ENCODE results near the gene CTSA. TPM values are rescaled to one million over a fixed set of nuclear protein-coding genes. Genes with fewer than 3 reads are reported as not detected.
"Not testable (repeated sequence)": the region's sequence is repeated elsewhere in the genome, so short reads cannot be mapped to it uniquely, and the experiment has no call there.

CTSA gene
- total RNA-seq, 1 donor from 2014 or later: 69.0 TPM

GRCh38 chr20:45931680-45932079 is 40.5 kb downstream of the CTSA start:
- peaks cover 26% of the 10 kb centered on the region for H3K79me2 ChIP-seq (ENCODE audit: insufficient read depth, low read length)
- not testable (repeated sequence) for H3K27me3 ChIP-seq (ENCODE audit: insufficient read depth, low read length); H3K27me3 Mint-ChIP-seq (ENCODE audit: low read depth, unreplicated experiment); H3K27ac Mint-ChIP-seq (ENCODE audit: unreplicated experiment); H3K4me3 Mint-ChIP-seq (ENCODE audit: unreplicated experiment); H3K36me3 Mint-ChIP-seq (ENCODE audit: low read depth, unreplicated experiment); H3K4me2 ChIP-seq (ENCODE audit: low read length); H3K9me3 Mint-ChIP-seq (ENCODE audit: unreplicated experiment); FAIRE-seq; DNase-seq (ENCODE audit: low read depth); H2AFZ ChIP-seq (ENCODE audit: low read depth, low read length); H3K9me3 ChIP-seq (ENCODE audit: insufficient read depth, low read depth, low read length); H3K9ac ChIP-seq (ENCODE audit: low read length); H3K4me3 ChIP-seq (ENCODE audit: insufficient read depth, low read depth, low read length); H3K36me3 ChIP-seq (ENCODE audit: insufficient read depth, low read length); H3K4me1 Mint-ChIP-seq (ENCODE audit: low read depth, unreplicated experiment); H3K27ac ChIP-seq (ENCODE audit: low read depth, low read length)
- H3K4me1 ChIP-seq (ENCODE audit: insufficient read depth, low read length): peaks cover 13% of the 10 kb centered on the region
- H4K20me1 ChIP-seq (ENCODE audit: insufficient read depth, low read length): peaks cover 25% of the 10 kb centered on the region

DNA sequence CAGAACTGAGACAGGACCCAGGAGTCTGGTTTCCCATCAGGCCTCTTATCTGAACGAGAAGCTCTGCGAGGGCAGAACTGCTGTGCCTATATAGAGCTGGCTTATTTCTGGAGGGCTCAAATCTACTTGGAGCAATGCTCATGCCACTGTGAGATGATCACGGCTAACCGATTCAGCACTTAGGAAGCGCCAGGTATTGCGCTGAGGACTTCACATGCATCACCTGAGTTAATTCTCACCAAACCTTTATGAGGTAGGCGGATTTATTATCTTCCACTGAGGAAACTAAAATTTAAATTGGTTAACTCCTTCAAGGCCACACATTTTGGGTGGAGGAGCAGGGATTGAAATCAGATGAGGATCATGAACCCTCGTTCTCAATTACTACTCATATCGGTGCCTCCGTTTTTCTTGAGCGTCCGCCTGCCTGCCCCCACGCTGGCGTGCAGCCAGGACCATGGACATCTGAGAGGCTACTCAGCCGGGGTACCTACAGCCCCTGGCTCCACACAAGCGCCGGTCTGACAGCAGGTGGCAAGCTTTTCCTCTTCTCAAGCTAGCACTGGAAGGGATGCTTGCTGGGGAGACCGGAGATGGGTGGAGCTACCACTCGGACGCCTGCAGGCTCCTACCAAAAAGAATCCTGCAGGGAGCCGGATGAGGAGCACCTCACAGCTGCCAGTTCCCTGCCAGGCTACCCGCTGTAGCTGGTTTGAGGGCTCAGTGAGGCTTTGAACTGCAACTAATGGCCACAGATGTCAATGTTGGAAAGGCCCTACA is 42.3 kb downstream of the CTSA start:
- Mint-ChIP-seq H3K4me3 (ENCODE audit: unreplicated experiment) (peak overlapping the region; percentile 95), H3K9me3 (ENCODE audit: unreplicated experiment) (no peaks in the 10 kb centered on the region), H3K36me3 (ENCODE audit: low read depth, unreplicated experiment) (peaks cover 6% of the 10 kb centered on the region), H3K27ac (ENCODE audit: unreplicated experiment) (peak overlapping the region; percentile 94), H3K4me1 (ENCODE audit: low read depth, unreplicated experiment) (peaks cover 2% of the 10 kb centered on the region), H3K27me3 (ENCODE audit: low read depth, unreplicated experiment) (no peaks in the 10 kb centered on the region)
- Histone ChIP-seq H3K4me3 (ENCODE audit: insufficient read depth, low read depth, low read length) (peak overlapping the region; percentile 75), H3K27me3 (ENCODE audit: insufficient read depth, low read length) (no peaks in the 10 kb centered on the region), H2AFZ (ENCODE audit: low read depth, low read length) (no peak overlapping the region), H3K27ac (ENCODE audit: low read depth, low read length) (peak overlapping the region; percentile 100), H3K36me3 (ENCODE audit: insufficient read depth, low read length) (peaks cover 9% of the 10 kb centered on the region), H3K4me2 (ENCODE audit: low read length) (peak overlapping the region; percentile 94), H3K4me1 (ENCODE audit: insufficient read depth, low read length) (peaks cover 14% of the 10 kb centered on the region), H3K9me3 (ENCODE audit: insufficient read depth, low read depth, low read length) (no peaks in the 10 kb centered on the region), H4K20me1 (ENCODE audit: insufficient read depth, low read length) (peaks cover 42% of the 10 kb centered on the region), H3K79me2 (ENCODE audit: insufficient read depth, low read length) (peaks cover 39% of the 10 kb centered on the region), H3K9ac (ENCODE audit: low read length) (peak overlapping the region; percentile 100)
- TF ChIP-seq EZH2 (IDR thresholded peaks at IDR 0.05; ENCODE audit: insufficient read depth, low read length): no peak
- no peak for TF ChIP-seq CTCF (IDR thresholded peaks at IDR 0.05; ENCODE audit: insufficient read depth, low read depth, low read length)
- DNase-seq (ENCODE audit: low read depth): peak; percentile 62
- FAIRE-seq: no peak

GRCh38 chr20:45934046-45934585 is 43.0 kb downstream of the CTSA start:
- Histone ChIP-seq H3K9ac (ENCODE audit: low read length) (peak overlapping the region; percentile 100), H3K4me2 (ENCODE audit: low read length) (peak overlapping the region; percentile 94), H4K20me1 (ENCODE audit: insufficient read depth, low read length) (peaks cover 49% of the 10 kb centered on the region), H2AFZ (ENCODE audit: low read depth, low read length) (peak overlapping the region; percentile 91), H3K27me3 (ENCODE audit: insufficient read depth, low read length) (no peaks in the 10 kb centered on the region), H3K36me3 (ENCODE audit: insufficient read depth, low read length) (peaks cover 9% of the 10 kb centered on the region), H3K9me3 (ENCODE audit: insufficient read depth, low read depth, low read length) (no peaks in the 10 kb centered on the region), H3K4me3 (ENCODE audit: insufficient read depth, low read depth, low read length) (peak overlapping the region; percentile 75), H3K79me2 (ENCODE audit: insufficient read depth, low read length) (peaks cover 42% of the 10 kb centered on the region), H3K4me1 (ENCODE audit: insufficient read depth, low read length) (peaks cover 14% of the 10 kb centered on the region), H3K27ac (ENCODE audit: low read depth, low read length) (peak overlapping the region; percentile 100)
- Mint-ChIP-seq H3K27ac (ENCODE audit: unreplicated experiment) (peak overlapping the region; percentile 94), H3K4me1 (ENCODE audit: low read depth, unreplicated experiment) (peaks cover 2% of the 10 kb centered on the region), H3K4me3 (ENCODE audit: unreplicated experiment) (peak overlapping the region; percentile 95), H3K9me3 (ENCODE audit: unreplicated experiment) (no peaks in the 10 kb centered on the region), H3K27me3 (ENCODE audit: low read depth, unreplicated experiment) (no peaks in the 10 kb centered on the region), H3K36me3 (ENCODE audit: low read depth, unreplicated experiment) (peaks cover 7% of the 10 kb centered on the region)
- no peak for TF ChIP-seq CTCF (IDR thresholded peaks at IDR 0.05; ENCODE audit: insufficient read depth, low read depth, low read length)
- no peak for TF ChIP-seq EZH2 (IDR thresholded peaks at IDR 0.05; ENCODE audit: insufficient read depth, low read length)
- no peak for FAIRE-seq
- peak; percentile 24 for DNase-seq (ENCODE audit: low read depth)

Measured in astrocyte (in vitro differentiated cells and primary cell).